ENCODE data around the gene MAD1L1. TPM values are rescaled to one million over a fixed set of nuclear protein-coding genes. Genes with fewer than 3 reads are reported as not detected.

The MAD1L1 gene
- total RNA-seq, 1 donor from 2014 or later: 32.3 TPM

- no peak overlapping the region for H3K27ac Mint-ChIP-seq (ENCODE audit: unreplicated experiment)
Measured at GRCh38 chr7:1873421-1873820, 359.3 kb downstream of the MAD1L1 start.

GRCh38 chr7:1873070-1873405 is 359.7 kb downstream of the MAD1L1 start:
- no peaks in the 10 kb centered on the region for H3K9me3 ChIP-seq (ENCODE audit: insufficient read depth, low read depth, low read length)
- Mint-ChIP-seq H3K27me3 (ENCODE audit: low read depth, unreplicated experiment) (no peaks in the 10 kb centered on the region), H3K4me3 (ENCODE audit: unreplicated experiment) (no peak overlapping the region), H3K9me3 (ENCODE audit: unreplicated experiment) (no peaks in the 10 kb centered on the region), H3K4me1 (ENCODE audit: low read depth, unreplicated experiment) (no peaks in the 10 kb centered on the region), H3K36me3 (ENCODE audit: low read depth, unreplicated experiment) (no peaks in the 10 kb centered on the region), H3K27ac (ENCODE audit: unreplicated experiment) (no peak overlapping the region)
- TF ChIP-seq EZH2 (IDR thresholded peaks at IDR 0.05; ENCODE audit: insufficient read depth, low read length): no peak
- TF ChIP-seq CTCF (IDR thresholded peaks at IDR 0.05; ENCODE audit: insufficient read depth, low read depth, low read length): no peak
- H3K4me1 ChIP-seq (ENCODE audit: insufficient read depth, low read length): no peaks in the 10 kb centered on the region
- H3K27me3 ChIP-seq (ENCODE audit: insufficient read depth, low read length): no peaks in the 10 kb centered on the region
- FAIRE-seq: no peak
- H3K27ac ChIP-seq (ENCODE audit: low read depth, low read length): no peak overlapping the region
- no peaks in the 10 kb centered on the region for H3K36me3 ChIP-seq (ENCODE audit: insufficient read depth, low read length)
- H3K4me2 ChIP-seq (ENCODE audit: low read length): no peak overlapping the region
- peaks cover 11% of the 10 kb centered on the region for H4K20me1 ChIP-seq (ENCODE audit: insufficient read depth, low read length)
- no peaks in the 10 kb centered on the region for H3K79me2 ChIP-seq (ENCODE audit: insufficient read depth, low read length)
- no peak for DNase-seq (ENCODE audit: low read depth)
- no peak overlapping the region for H2AFZ ChIP-seq (ENCODE audit: low read depth, low read length)
- no peak overlapping the region for H3K4me3 ChIP-seq (ENCODE audit: insufficient read depth, low read depth, low read length)
- H3K9ac ChIP-seq (ENCODE audit: low read length): no peak overlapping the region

More at GRCh38 chr7:1873421-1873820, 359.3 kb downstream of the MAD1L1 start:
- Histone ChIP-seq H3K4me2 (ENCODE audit: low read length) (no peak overlapping the region), H3K9ac (ENCODE audit: low read length) (no peak overlapping the region), H3K27ac (ENCODE audit: low read depth, low read length) (no peak overlapping the region), H3K9me3 (ENCODE audit: insufficient read depth, low read depth, low read length) (no peaks in the 10 kb centered on the region), H2AFZ (ENCODE audit: low read depth, low read length) (no peak overlapping the region), H3K4me3 (ENCODE audit: insufficient read depth, low read depth, low read length) (no peak overlapping the region), H3K27me3 (ENCODE audit: insufficient read depth, low read length) (no peaks in the 10 kb centered on the region), H3K79me2 (ENCODE audit: insufficient read depth, low read length) (no peaks in the 10 kb centered on the region), H3K36me3 (ENCODE audit: insufficient read depth, low read length) (no peaks in the 10 kb centered on the region), H4K20me1 (ENCODE audit: insufficient read depth, low read length) (peaks cover 11% of the 10 kb centered on the region), H3K4me1 (ENCODE audit: insufficient read depth, low read length) (no peaks in the 10 kb centered on the region)
- Mint-ChIP-seq H3K4me3 (ENCODE audit: unreplicated experiment) (no peak overlapping the region), H3K9me3 (ENCODE audit: unreplicated experiment) (no peaks in the 10 kb centered on the region), H3K4me1 (ENCODE audit: low read depth, unreplicated experiment) (no peaks in the 10 kb centered on the region), H3K36me3 (ENCODE audit: low read depth, unreplicated experiment) (no peaks in the 10 kb centered on the region), H3K27me3 (ENCODE audit: low read depth, unreplicated experiment) (no peaks in the 10 kb centered on the region)
- DNase-seq (ENCODE audit: low read depth) (no peak), FAIRE-seq (no peak)
- TF ChIP-seq CTCF (IDR thresholded peaks at IDR 0.05; ENCODE audit: insufficient read depth, low read depth, low read length): no peak
- no peak for TF ChIP-seq EZH2 (IDR thresholded peaks at IDR 0.05; ENCODE audit: insufficient read depth, low read length)

- no peak overlapping the region for H3K4me2 ChIP-seq (ENCODE audit: low read length)
- no peak overlapping the region for H3K27ac Mint-ChIP-seq (ENCODE audit: unreplicated experiment)
- no peak overlapping the region for H3K4me3 ChIP-seq (ENCODE audit: insufficient read depth, low read depth, low read length)
- H3K4me3 Mint-ChIP-seq (ENCODE audit: unreplicated experiment): no peak overlapping the region
- H4K20me1 ChIP-seq (ENCODE audit: insufficient read depth, low read length): peaks cover 11% of the 10 kb centered on the region
- TF ChIP-seq EZH2 (IDR thresholded peaks at IDR 0.05; ENCODE audit: insufficient read depth, low read length) (no peak), CTCF (IDR thresholded peaks at IDR 0.05; ENCODE audit: insufficient read depth, low read depth, low read length) (no peak)
- no peak for DNase-seq (ENCODE audit: low read depth)
- no peaks in the 10 kb centered on the region for H3K27me3 ChIP-seq (ENCODE audit: insufficient read depth, low read length)
- H3K9ac ChIP-seq (ENCODE audit: low read length): no peak overlapping the region
- H3K9me3 ChIP-seq (ENCODE audit: insufficient read depth, low read depth, low read length): no peaks in the 10 kb centered on the region
- H3K79me2 ChIP-seq (ENCODE audit: insufficient read depth, low read length): no peaks in the 10 kb centered on the region
- H2AFZ ChIP-seq (ENCODE audit: low read depth, low read length): no peak overlapping the region
- no peaks in the 10 kb centered on the region for H3K9me3 Mint-ChIP-seq (ENCODE audit: unreplicated experiment)
- no peaks in the 10 kb centered on the region for H3K27me3 Mint-ChIP-seq (ENCODE audit: low read depth, unreplicated experiment)
- no peak for FAIRE-seq
- H3K4me1 ChIP-seq (ENCODE audit: insufficient read depth, low read length): no peaks in the 10 kb centered on the region
- H3K36me3 Mint-ChIP-seq (ENCODE audit: low read depth, unreplicated experiment): no peaks in the 10 kb centered on the region
- no peak overlapping the region for H3K27ac ChIP-seq (ENCODE audit: low read depth, low read length)
- H3K4me1 Mint-ChIP-seq (ENCODE audit: low read depth, unreplicated experiment): no peaks in the 10 kb centered on the region
- no peaks in the 10 kb centered on the region for H3K36me3 ChIP-seq (ENCODE audit: insufficient read depth, low read length)
Measured at GRCh38 chr7:1872191-1873069, 360.3 kb downstream of the MAD1L1 start.
